NCI-H128 (cell line): ENCODE data around the gene GEMIN2.
"Not testable (repeated sequence)": the region's sequence is repeated elsewhere in the genome, so short reads cannot be mapped to it uniquely, and the experiment has no call there.

ENCODE experiments used
- DNase-seq: peaks from one replicate; lab custom pipeline; 2025; ENCODE audit not compliant: unreplicated experiment; lab: John Stamatoyannopoulos, UW

Gene GEMIN2

GRCh38 chr14:39114073-39114838 is at the start of gene GEMIN2:
Gene GEMIN2, plus strand, starts transcription at chr14:39114323. Its CDS starts 16 bp downstream, at chr14:39114339.
- DNase-seq, result peak; percentile 94

GRCh38 chr14:39069169-39069805 is 44.8 kb upstream of the GEMIN2 start:
- not testable (repeated sequence) for DNase-seq

- DNase-seq, result no peak
These were observed 44.2 kb upstream of the GEMIN2 start for GRCh38 chr14:39069923-39070322.

GRCh38 chr14:39071096-39071495 is 43.0 kb upstream of the GEMIN2 start:
- DNase-seq, result no peak

- no peak for DNase-seq
These were observed 33.2 kb upstream of the GEMIN2 start for GRCh38 chr14:39080886-39081285.

GRCh38 chr14:39083127-39083526 is 31.0 kb upstream of the GEMIN2 start:
- no peak for DNase-seq

GRCh38 chr14:39085933-39086332 is 28.2 kb upstream of the GEMIN2 start:
- DNase-seq, result no peak

- DNase-seq, result no peak
These were observed 26.6 kb upstream of the GEMIN2 start for GRCh38 chr14:39087493-39087892.

GRCh38 chr14:39090548-39091111 is 23.5 kb upstream of the GEMIN2 start:
- no peak for DNase-seq

GRCh38 chr14:39091716-39092115 is 22.4 kb upstream of the GEMIN2 start:
- DNase-seq, result no peak

- no peak for DNase-seq
These were observed 19.6 kb upstream of the GEMIN2 start for GRCh38 chr14:39094515-39094914.

GRCh38 chr14:39097159-39097558 is 17.0 kb upstream of the GEMIN2 start:
- DNase-seq, result no peak

- not testable (repeated sequence) for DNase-seq
These were observed 14.9 kb upstream of the GEMIN2 start for GRCh38 chr14:39099215-39099614.

GRCh38 chr14:39099748-39100147 is 14.4 kb upstream of the GEMIN2 start:
- DNase-seq, result no peak

- no peak for DNase-seq
These were observed 11.7 kb upstream of the GEMIN2 start for GRCh38 chr14:39102265-39102968.

GRCh38 chr14:39102969-39103957 is 10.9 kb upstream of the GEMIN2 start, which contains the start of gene SEC23A:
Gene SEC23A, minus strand, starts transcription at chr14:39103235. Its CDS starts 7,117 bp downstream, at chr14:39096118.
- peak; percentile 55 for DNase-seq

- not testable (repeated sequence) for DNase-seq
These were observed 9.9 kb upstream of the GEMIN2 start for GRCh38 chr14:39104078-39104801.

GRCh38 chr14:39107591-39107996 is 6.5 kb upstream of the GEMIN2 start:
- DNase-seq, result peak; percentile 3

GRCh38 chr14:39108791-39109190 is 5.3 kb upstream of the GEMIN2 start:
- no peak for DNase-seq
